Thymus (tissue), 11 donors: ENCODE data around the gene RPGRIP1L. TPM values are rescaled to one million over a fixed set of nuclear protein-coding genes. Genes with fewer than 3 reads are reported as not detected.

Experiments
- DNase-seq, 9 donors: peaks; one replicate each; pipeline ENCODE4 v3.0.0-alpha.2; 2013; ENCODE audit warnings: low spot score in 9 of 9, low read depth in 6 of 9, missing footprints in 1 of 9
- H3K27ac ChIP-seq, 2 donors: one replicate each; pipeline ENCODE4 v1.5.1; 2013; ENCODE audit warnings: control low read depth in 1 of 2, low read depth in 1 of 2, low read length in 1 of 2, mild to moderate bottlenecking in 1 of 2, moderate library complexity in 1 of 2
- H3K27me3 ChIP-seq, 2 donors: one replicate each; pipeline ENCODE4 v1.5.1; 2013; ENCODE audit warnings: low read length in 1 of 2; ENCODE audit not compliant: control insufficient read depth in 2 of 2, insufficient read depth in 1 of 2
- H3K36me3 ChIP-seq, 2 donors: one replicate each; pipeline ENCODE4 v1.5.1; 2013; ENCODE audit warnings: low read length in 1 of 2, mild to moderate bottlenecking in 1 of 2, moderate library complexity in 1 of 2; ENCODE audit not compliant: control insufficient read depth in 2 of 2, insufficient read depth in 2 of 2
- H3K4me1 ChIP-seq, 2 donors: one replicate each; pipeline ENCODE4 v1.5.1; 2013; ENCODE audit warnings: low read length in 2 of 2; ENCODE audit not compliant: control insufficient read depth in 2 of 2, insufficient read depth in 2 of 2
- H3K4me3 ChIP-seq, 2 donors: one replicate each; pipeline ENCODE4 v1.5.1; 2013; ENCODE audit warnings: low read length in 2 of 2, control low read depth in 1 of 2, mild to moderate bottlenecking in 1 of 2
- H3K9me3 ChIP-seq, 2 donors: one replicate each; pipeline ENCODE4 v1.5.1; 2013; ENCODE audit warnings: low read length in 1 of 2, mild to moderate bottlenecking in 1 of 2; ENCODE audit not compliant: control insufficient read depth in 2 of 2, insufficient read depth in 1 of 2
- WGBS: extraction: QIAGEN DNeasy Blood & Tissue Kit; methylation state at CpG from one replicate; pipeline ENCODE4 v1.1.7; 2013; 5-methylcytosine and 5-hydroxymethylcytosine counted together
- polyA plus RNA-seq: library from polyadenylated mRNA; stranded (reverse); fragments of 200-250 nt; gene quantifications from one replicate; pipeline ENCODE4 v1.2.3, GENCODE V29; 2013
- total RNA-seq: library from RNA; stranded (reverse); fragments of 120-200 nt; gene quantifications from one replicate; pipeline ENCODE4 v1.2.4, GENCODE V29; 2013
- donor health status: healthy.

RPGRIP1L gene
- total and polyA plus RNA-seq, 2 donors = 1.8 to 4.6 TPM

- no peaks in the 10 kb centered on the region for H3K27me3 ChIP-seq
- H3K36me3 ChIP-seq = no peaks in the 10 kb centered on the region
- no peaks in the 10 kb centered on the region for H3K9me3 ChIP-seq
- DNase-seq = no peak
- no peak overlapping the region for H3K4me3 ChIP-seq
- H3K4me1 ChIP-seq = no peaks in the 10 kb centered on the region
- WGBS = 95% methylated on average over 3 of the region's 3 CpGs
- H3K27ac ChIP-seq = no peak overlapping the region
These were observed 115.5 kb downstream of the RPGRIP1L start for GRCh38 chr16:53588081-53588648.

- H3K4me1 ChIP-seq = no peaks in the 10 kb centered on the region
- 88% methylated on average over 2 of the region's 2 CpGs for WGBS
- no peak overlapping the region for H3K27ac ChIP-seq
- no peaks in the 10 kb centered on the region for H3K27me3 ChIP-seq
- no peak overlapping the region for H3K4me3 ChIP-seq
- H3K36me3 ChIP-seq = no peaks in the 10 kb centered on the region
- H3K9me3 ChIP-seq = no peaks in the 10 kb centered on the region
- DNase-seq = no peak
These were observed 120.3 kb downstream of the RPGRIP1L start for GRCh38 chr16:53583401-53583800.

- Histone ChIP-seq H3K4me1 (no peaks in the 10 kb centered on the region), H3K9me3 (no peaks in the 10 kb centered on the region), H3K36me3 (no peaks in the 10 kb centered on the region), H3K27ac (no peak overlapping the region), H3K4me3 (no peak overlapping the region), H3K27me3 (no peaks in the 10 kb centered on the region)
- DNase-seq = no peak
- 93% methylated on average over 2 of the region's 2 CpGs for WGBS
These were observed 121.9 kb downstream of the RPGRIP1L start for GRCh38 chr16:53581784-53582183.

- WGBS = 95% methylated on average over 12 of the region's 12 CpGs
- DNase-seq = no peak
- no peaks in the 10 kb centered on the region for H3K9me3 ChIP-seq
These were observed 123.4 kb downstream of the RPGRIP1L start for GRCh38 chr16:53580038-53580802.

GRCh38 chr16:53576904-53577303 is 126.8 kb downstream of the RPGRIP1L start:
- H3K9me3 ChIP-seq = no peaks in the 10 kb centered on the region
- H3K4me3 ChIP-seq = no peak overlapping the region
- DNase-seq = no peak
- no peak overlapping the region for H3K27ac ChIP-seq
- 97% methylated on average over 5 of the region's 5 CpGs for WGBS
- H3K27me3 ChIP-seq = no peaks in the 10 kb centered on the region
- H3K4me1 ChIP-seq = no peaks in the 10 kb centered on the region
- H3K36me3 ChIP-seq = no peaks in the 10 kb centered on the region

More at GRCh38 chr16:53580038-53580802, 123.4 kb downstream of the RPGRIP1L start:
- Histone ChIP-seq H3K27ac (no peak overlapping the region), H3K27me3 (no peaks in the 10 kb centered on the region), H3K36me3 (no peaks in the 10 kb centered on the region), H3K4me1 (no peaks in the 10 kb centered on the region), H3K4me3 (no peak overlapping the region)

- Histone ChIP-seq H3K27me3 (no peaks in the 10 kb centered on the region), H3K27ac (no peak overlapping the region), H3K4me3 (no peak overlapping the region), H3K4me1 (no peaks in the 10 kb centered on the region), H3K9me3 (peaks cover 0 to 1% of the 10 kb centered on the region in 2 donors), H3K36me3 (no peaks in the 10 kb centered on the region)
- WGBS = 91% methylated on average over 4 of the region's 4 CpGs
- no peak for DNase-seq
These were observed 127.4 kb downstream of the RPGRIP1L start for GRCh38 chr16:53576210-53576609.

- no peaks in the 10 kb centered on the region for H3K36me3 ChIP-seq
- peaks cover 0 to 1% of the 10 kb centered on the region in 2 donors for H3K9me3 ChIP-seq
- DNase-seq = no peak
- no peak overlapping the region for H3K4me3 ChIP-seq
- H3K27ac ChIP-seq = no peak overlapping the region
- no peaks in the 10 kb centered on the region for H3K27me3 ChIP-seq
- H3K4me1 ChIP-seq = no peaks in the 10 kb centered on the region
These were observed 131.9 kb downstream of the RPGRIP1L start for GRCh38 chr16:53571763-53572162.

GRCh38 chr16:53566552-53567245 is 137.0 kb downstream of the RPGRIP1L start:
- no peak overlapping the region for H3K27ac ChIP-seq
- no peaks in the 10 kb centered on the region for H3K27me3 ChIP-seq
- H3K4me1 ChIP-seq = no peaks in the 10 kb centered on the region
- H3K4me3 ChIP-seq = no peak overlapping the region
- H3K9me3 ChIP-seq = no peaks in the 10 kb centered on the region
- H3K36me3 ChIP-seq = no peaks in the 10 kb centered on the region
- no peak for DNase-seq
- WGBS = 87% methylated on average over 5 of the region's 5 CpGs

- H3K4me1 ChIP-seq = no peaks in the 10 kb centered on the region
- H3K27ac ChIP-seq = no peak overlapping the region
- no peaks in the 10 kb centered on the region for H3K9me3 ChIP-seq
- H3K27me3 ChIP-seq = no peaks in the 10 kb centered on the region
- no peaks in the 10 kb centered on the region for H3K36me3 ChIP-seq
- no peak overlapping the region for H3K4me3 ChIP-seq
- DNase-seq = no peak
- WGBS = 96% methylated on average over 8 of the region's 8 CpGs
These were observed 138.3 kb downstream of the RPGRIP1L start for GRCh38 chr16:53565296-53565863.
